Diencephalon (tissue), 1 donor: ENCODE data around the gene GAGE12J. TPM values are rescaled to one million over a fixed set of nuclear protein-coding genes. Genes with fewer than 3 reads are reported as not detected.

Experiments
- total RNA-seq: library from RNA; depleted of rRNA; stranded (reverse); fragments of >200 nt; gene quantifications from one replicate; pipeline ENCODE4 v1.2.3, GENCODE V29; 2014

The GAGE12J gene, protein sequence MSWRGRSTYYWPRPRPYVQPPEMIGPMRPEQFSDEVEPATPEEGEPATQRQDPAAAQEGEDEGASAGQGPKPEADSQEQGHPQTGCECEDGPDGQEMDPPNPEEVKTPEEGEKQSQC
- total RNA-seq = not detected

DNA sequence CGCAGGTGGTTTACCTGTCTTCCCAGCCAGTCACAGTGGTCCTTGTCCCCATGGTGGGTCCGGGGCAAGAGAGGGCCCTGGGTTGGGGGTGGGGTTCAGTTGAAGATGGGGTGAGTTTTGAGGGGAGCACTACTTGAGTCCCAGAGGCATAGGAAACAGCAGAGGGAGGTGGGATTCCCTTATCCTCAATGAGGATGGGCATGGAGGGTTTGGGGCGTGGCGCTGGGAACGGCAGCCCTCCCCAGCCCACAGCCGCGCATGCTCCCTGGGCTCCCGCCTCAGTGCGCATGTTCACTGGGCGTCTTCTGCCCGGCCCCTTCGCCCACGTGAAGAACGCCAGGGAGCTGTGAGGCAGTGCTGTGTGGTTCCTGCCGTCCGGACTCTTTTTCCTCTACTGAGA, at the start of gene GAGE12J:
Gene GAGE12J (plus strand): TSS at position 301 of the 400 bp plus-strand sequence. CDS start 1,157 bp downstream, outside the sequence.

DNA sequence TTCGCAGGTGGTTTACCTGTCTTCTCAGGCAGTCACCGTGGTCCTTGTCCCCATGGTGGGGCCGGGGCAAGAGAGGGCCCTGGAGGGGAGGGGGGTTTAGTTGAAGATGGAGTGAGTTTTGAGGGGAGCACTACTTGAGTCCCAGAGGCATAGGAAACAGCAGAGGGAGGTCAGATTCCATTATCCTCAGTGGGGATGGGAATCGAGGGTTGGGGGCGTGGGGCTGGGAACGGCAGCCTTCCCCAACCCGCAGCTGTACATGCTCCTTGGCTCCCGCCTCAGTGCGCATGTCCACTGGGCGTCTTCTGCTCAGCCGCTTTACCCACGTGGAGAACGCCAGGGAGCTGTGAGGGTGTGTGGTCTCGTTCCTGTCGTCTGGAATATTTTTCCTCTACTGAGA, 18.5 kb upstream of the GAGE12J start, which contains the start of gene GAGE10:
Gene GAGE10 (plus strand): TSS at position 301 of the 400 bp plus-strand sequence. CDS start 1,214 bp downstream, outside the sequence.

DNA sequence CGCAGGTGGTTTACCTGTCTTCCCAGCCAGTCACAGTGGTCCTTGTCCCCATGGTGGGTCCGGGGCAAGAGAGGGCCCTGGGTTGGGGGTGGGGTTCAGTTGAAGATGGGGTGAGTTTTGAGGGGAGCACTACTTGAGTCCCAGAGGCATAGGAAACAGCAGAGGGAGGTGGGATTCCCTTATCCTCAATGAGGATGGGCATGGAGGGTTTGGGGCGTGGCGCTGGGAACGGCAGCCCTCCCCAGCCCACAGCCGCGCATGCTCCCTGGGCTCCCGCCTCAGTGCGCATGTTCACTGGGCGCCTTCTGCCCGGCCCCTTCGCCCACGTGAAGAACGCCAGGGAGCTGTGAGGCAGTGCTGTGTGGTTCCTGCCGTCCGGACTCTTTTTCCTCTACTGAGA, 9.4 kb downstream of the GAGE12J start, which contains the start of gene GAGE13:
Gene GAGE13 (plus strand): TSS at position 301 of the 400 bp plus-strand sequence. CDS start 1,156 bp downstream, outside the sequence.

Other genes with a start within 250 kb of the GAGE12J start
- gene PRAF2, start 248.0 kb upstream of the GAGE12J start, total RNA-seq = 11.5 TPM
- 23.8 TPM for gene WDR45, start 242.2 kb upstream of the GAGE12J start, total RNA-seq
- gene GPKOW, start 198.3 kb upstream of the GAGE12J start, total RNA-seq = 22.4 TPM
- 2.8 TPM for gene MAGIX, start 159.3 kb upstream of the GAGE12J start, total RNA-seq
- gene PLP2, start 150.1 kb upstream of the GAGE12J start, total RNA-seq = 3.5 TPM
- 0.69 TPM for gene PRICKLE3, start 135.7 kb upstream of the GAGE12J start, total RNA-seq
- 273 TPM for gene SYP, start 121.8 kb upstream of the GAGE12J start, total RNA-seq
- not detected for gene CACNA1F, start 88.7 kb upstream of the GAGE12J start, total RNA-seq
- gene CCDC22, start 86.6 kb upstream of the GAGE12J start, total RNA-seq = 6.7 TPM
- gene FOXP3, start 57.3 kb upstream of the GAGE12J start, total RNA-seq = not detected
- gene PPP1R3F, start 52.2 kb upstream of the GAGE12J start, total RNA-seq = 15.7 TPM
- not detected for gene GAGE10, start 18.4 kb upstream of the GAGE12J start, total RNA-seq
- not detected for gene GAGE13, start 9.5 kb downstream of the GAGE12J start, total RNA-seq
- not detected for gene GAGE12C, start 210.1 kb downstream of the GAGE12J start, total RNA-seq
- not detected for gene GAGE12D, start 219.7 kb downstream of the GAGE12J start, total RNA-seq
- not detected for gene GAGE12E, start 229.3 kb downstream of the GAGE12J start, total RNA-seq
- gene GAGE12F, start 238.8 kb downstream of the GAGE12J start, total RNA-seq = not detected
- gene GAGE12G, start 248.4 kb downstream of the GAGE12J start, total RNA-seq = not detected